Keratinocyte (primary cell): ENCODE measurements around the gene C8B. TPM values are rescaled to one million over a fixed set of nuclear protein-coding genes. Genes with fewer than 3 reads are reported as not detected.

ENCODE experiments used
- DNase-seq: peaks from one replicate; pipeline ENCODE4 v3.0.0-alpha.2; 2011; ENCODE audit warnings: low read depth, missing footprints, low spot score
- FAIRE-seq: peaks from 2 replicates; lab custom pipeline; 2011; peaks lifted over from hg19 to GRCh38; lab: Jason Lieb, UNC
- H2AFZ ChIP-seq: 2 replicates; pipeline ENCODE4 v1.6.0; 2012; ENCODE audit warnings: low read length, control low read depth, inconsistent platforms; ENCODE audit not compliant: control insufficient read depth
- H3K27ac ChIP-seq: 2 replicates; pipeline ENCODE4 v1.5.1; 2011; ENCODE audit warnings: low read length; ENCODE audit not compliant: control insufficient read depth, insufficient read depth
- H3K27me3 ChIP-seq: 3 replicates; pipeline ENCODE4 v1.6.0; 2011; ENCODE audit warnings: low read length; ENCODE audit not compliant: control insufficient read depth, insufficient read depth; ENCODE audit errors: extremely low read depth
- H3K36me3 ChIP-seq, 2 experiments: 2 replicates in 1 of 2; 3 replicates in 1 of 2; pipeline ENCODE4 v1.5.1; 2011; ENCODE audit warnings: low read length in 2 of 2, mild to moderate bottlenecking in 1 of 2; ENCODE audit not compliant: control insufficient read depth in 2 of 2, insufficient read depth in 2 of 2; ENCODE audit errors: extremely low read depth in 1 of 2
- H3K4me1 ChIP-seq: 3 replicates; pipeline ENCODE4 v1.5.1; 2011; ENCODE audit warnings: low read length; ENCODE audit not compliant: control insufficient read depth, insufficient read depth; ENCODE audit errors: extremely low read depth
- H3K4me2 ChIP-seq: 3 replicates; pipeline ENCODE4 v1.6.0; 2011; ENCODE audit warnings: low read depth, low read length; ENCODE audit not compliant: control insufficient read depth, insufficient read depth; ENCODE audit errors: extremely low read depth
- H3K4me3 ChIP-seq, 3 experiments: fragments of 200-600 bp in 1 of 3; sonication (generic) in 1 of 3; 2 replicates in 2 of 3; 3 replicates in 1 of 3; pipeline ENCODE4 v1.5.1; 2011 to 2016; ENCODE audit warnings: low read length in 3 of 3, mild to moderate bottlenecking in 3 of 3, control low read depth in 2 of 3, inconsistent platforms in 1 of 3, low read depth in 1 of 3, mixed read lengths in 1 of 3, mixed run types in 1 of 3, moderate library complexity in 1 of 3; ENCODE audit not compliant: control insufficient read depth in 2 of 3, insufficient read depth in 2 of 3; ENCODE audit errors: extremely low read depth in 1 of 3
- H3K79me2 ChIP-seq: 2 replicates; pipeline ENCODE4 v1.6.0; 2012; ENCODE audit warnings: low read length; ENCODE audit not compliant: control insufficient read depth, insufficient read depth
- H3K9ac ChIP-seq: 3 replicates; pipeline ENCODE4 v1.6.0; 2011; ENCODE audit warnings: low read length; ENCODE audit not compliant: control insufficient read depth, insufficient read depth; ENCODE audit errors: extremely low read depth
- H3K9me1 ChIP-seq: 3 replicates; pipeline ENCODE4 v1.6.0; 2011; ENCODE audit warnings: low read length; ENCODE audit not compliant: control insufficient read depth, insufficient read depth; ENCODE audit errors: extremely low read depth
- H3K9me3 ChIP-seq: 2 replicates; pipeline ENCODE4 v1.5.1; 2012; ENCODE audit warnings: low read depth, low read length; ENCODE audit not compliant: control insufficient read depth
- H4K20me1 ChIP-seq: 3 replicates; pipeline ENCODE4 v1.6.0; 2011; ENCODE audit warnings: low read length; ENCODE audit not compliant: control insufficient read depth, insufficient read depth; ENCODE audit errors: extremely low read depth
- EZH2 ChIP-seq: IDR thresholded peaks from one replicate; pipeline ENCODE4 v1.6.1; 2012; ENCODE audit warnings: inconsistent platforms, mild to moderate bottlenecking, low read length, moderate library complexity
- dilution Hi-C: fragments of 300-500 bp; cut with MboI; formaldehyde crosslinking; loops from one replicate; pipeline ENCODE4 v1.7.0; 2020; ENCODE audit warnings: low sequenced_read_pairs; ENCODE audit not compliant: extremely low pct_ligation_motif_present
- polyA plus RNA-seq, 5 experiments: library from polyadenylated mRNA; depleted of rRNA in 3 of 5; stranded (reverse) in 3 of 5; stranded (forward) in 1 of 5; unstranded in 1 of 5; fragments of >200 nt; gene quantifications; 1 replicate in 1 of 5; 2 replicates in 3 of 5; 3 replicates in 1 of 5; pipeline versions ENCODE4 v1.2.1 to v1.2.3, GENCODE V29; 2011 to 2012; ENCODE audit warnings: missing spikeins in 2 of 5, low read depth in 1 of 5, low replicate concordance in 1 of 5
- TF ChIP-seq, protein P1 (sequence below), 3 experiments: IDR thresholded peaks in 1 of 3; conservative IDR thresholded peaks in 1 of 3; optimal IDR thresholded peaks in 1 of 3; 2 replicates in 2 of 3; 3 replicates in 1 of 3; pipeline versions ENCODE3 to v1.5.1; 2011; ENCODE audit warnings: low read length in 3 of 3, mild to moderate bottlenecking in 3 of 3, moderate library complexity in 2 of 3, control low read depth in 1 of 3, inconsistent platforms in 1 of 3; ENCODE audit not compliant: insufficient read depth in 2 of 3; ENCODE audit errors: extremely low read depth in 1 of 3

The C8B gene
- polyA plus RNA-seq, 1 donor (not counting 4 experiments of a cell fraction or from before 2014, with no cell fraction given) = 0.04 TPM

DNA sequence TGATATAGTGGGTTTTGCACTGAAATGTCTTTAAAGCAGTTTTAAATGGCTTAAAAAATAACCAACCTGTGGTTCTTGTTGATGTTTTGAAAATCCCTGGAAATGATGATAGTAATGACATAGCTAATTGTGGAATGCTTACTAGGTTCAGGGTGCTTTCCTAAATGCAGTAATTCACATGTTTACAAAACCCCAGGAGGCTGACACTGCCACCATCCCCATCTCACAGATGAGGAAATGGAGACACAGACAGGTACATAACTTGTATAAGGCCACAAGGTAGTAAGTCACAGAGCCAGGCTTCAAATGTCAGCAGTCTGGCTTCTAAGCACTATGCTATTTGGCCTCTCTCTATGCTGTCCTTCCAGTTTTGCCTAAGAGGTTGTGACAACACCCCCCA is 40.6 kb downstream of the C8B start:
- no peak for DNase-seq
- no peaks in the 10 kb centered on the region for H3K27me3 ChIP-seq
- no peak overlapping the region for H3K4me2 ChIP-seq
- no peak for FAIRE-seq
- H3K9me1 ChIP-seq = no peaks in the 10 kb centered on the region
- TF ChIP-seq, protein P1, sequence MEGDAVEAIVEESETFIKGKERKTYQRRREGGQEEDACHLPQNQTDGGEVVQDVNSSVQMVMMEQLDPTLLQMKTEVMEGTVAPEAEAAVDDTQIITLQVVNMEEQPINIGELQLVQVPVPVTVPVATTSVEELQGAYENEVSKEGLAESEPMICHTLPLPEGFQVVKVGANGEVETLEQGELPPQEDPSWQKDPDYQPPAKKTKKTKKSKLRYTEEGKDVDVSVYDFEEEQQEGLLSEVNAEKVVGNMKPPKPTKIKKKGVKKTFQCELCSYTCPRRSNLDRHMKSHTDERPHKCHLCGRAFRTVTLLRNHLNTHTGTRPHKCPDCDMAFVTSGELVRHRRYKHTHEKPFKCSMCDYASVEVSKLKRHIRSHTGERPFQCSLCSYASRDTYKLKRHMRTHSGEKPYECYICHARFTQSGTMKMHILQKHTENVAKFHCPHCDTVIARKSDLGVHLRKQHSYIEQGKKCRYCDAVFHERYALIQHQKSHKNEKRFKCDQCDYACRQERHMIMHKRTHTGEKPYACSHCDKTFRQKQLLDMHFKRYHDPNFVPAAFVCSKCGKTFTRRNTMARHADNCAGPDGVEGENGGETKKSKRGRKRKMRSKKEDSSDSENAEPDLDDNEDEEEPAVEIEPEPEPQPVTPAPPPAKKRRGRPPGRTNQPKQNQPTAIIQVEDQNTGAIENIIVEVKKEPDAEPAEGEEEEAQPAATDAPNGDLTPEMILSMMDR (optimal IDR thresholded peaks at IDR 0.05 in 1 of 3, IDR thresholded peaks at IDR 0.05 in 1 of 3, conservative IDR thresholded peaks at IDR 0.05 in 1 of 3; ENCODE audit: extremely low read depth in 1 of 3, insufficient read depth in 2 of 3, low read length in 3 of 3) = no peak
- no peak for TF ChIP-seq EZH2
- no peaks in the 10 kb centered on the region for H3K9me3 ChIP-seq
- H3K4me1 ChIP-seq = no peaks in the 10 kb centered on the region
- H3K36me3 ChIP-seq = no peaks in the 10 kb centered on the region
- H3K79me2 ChIP-seq = no peaks in the 10 kb centered on the region
- H3K4me3 ChIP-seq = no peak overlapping the region
- dilution Hi-C loops = no loop called here
- H3K27ac ChIP-seq = no peak overlapping the region
- no peaks in the 10 kb centered on the region for H4K20me1 ChIP-seq
- no peak overlapping the region for H2AFZ ChIP-seq
- no peak overlapping the region for H3K9ac ChIP-seq

DNA sequence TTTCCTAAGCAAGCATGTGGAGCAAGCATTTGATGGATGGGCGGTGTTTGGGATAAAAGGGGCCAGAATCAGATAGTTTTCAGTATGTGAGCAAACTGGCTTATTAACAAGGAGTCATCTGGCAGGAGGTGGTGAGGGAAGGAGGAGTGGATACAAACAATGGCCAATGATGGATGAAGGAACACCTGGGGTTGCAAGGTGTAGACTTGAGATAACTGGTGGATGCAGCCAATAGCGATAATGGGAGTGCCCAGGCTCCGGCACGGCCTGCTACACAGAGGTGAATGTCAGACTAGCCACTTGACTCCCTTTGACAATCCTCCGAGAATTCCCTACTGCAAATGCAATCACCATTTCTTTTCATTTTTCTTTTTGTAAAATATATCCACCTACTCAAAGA is 41.7 kb downstream of the C8B start:
- Histone ChIP-seq H4K20me1 (no peaks in the 10 kb centered on the region), H3K4me3 (no peak overlapping the region), H3K9me3 (no peaks in the 10 kb centered on the region), H3K27ac (no peak overlapping the region), H3K9ac (no peak overlapping the region), H3K4me2 (no peak overlapping the region), H3K27me3 (no peaks in the 10 kb centered on the region), H3K36me3 (no peaks in the 10 kb centered on the region), H2AFZ (no peak overlapping the region), H3K9me1 (no peaks in the 10 kb centered on the region), H3K4me1 (no peaks in the 10 kb centered on the region), H3K79me2 (no peaks in the 10 kb centered on the region)
- no peak for TF ChIP-seq EZH2
- TF ChIP-seq, protein P1 (optimal IDR thresholded peaks at IDR 0.05 in 1 of 3, IDR thresholded peaks at IDR 0.05 in 1 of 3, conservative IDR thresholded peaks at IDR 0.05 in 1 of 3; ENCODE audit: extremely low read depth in 1 of 3, insufficient read depth in 2 of 3, low read length in 3 of 3) = no peak
- DNase-seq = no peak
- dilution Hi-C loops = no loop called here
- no peak for FAIRE-seq
